Measurements from ENCODE around the gene GPRASP2. TPM values are rescaled to one million over a fixed set of nuclear protein-coding genes. Genes with fewer than 3 reads are reported as not detected.

GPRASP2 gene
- total RNA-seq, 1 experiment from 2014 or later = 17.1 TPM

- Histone ChIP-seq H3K27me3 (ENCODE audit: low read length) (no peaks in the 10 kb centered on the region), H3K79me2 (ENCODE audit: low read length) (no peaks in the 10 kb centered on the region), H2AFZ (ENCODE audit: low read length) (no peak overlapping the region), H4K20me1 (ENCODE audit: low read length) (no peaks in the 10 kb centered on the region), H3K4me1 (ENCODE audit: insufficient read depth, low read length) (no peaks in the 10 kb centered on the region), H3K9me3 (ENCODE audit: low read length) (no peaks in the 10 kb centered on the region), H3K4me3 (ENCODE audit: low read length) (no peak overlapping the region), H3K9me2 (replicated peaks; ENCODE audit: low read length) (no peaks in the 10 kb centered on the region), H3K4me2 (ENCODE audit: low read length) (no peak overlapping the region), H3K9ac (ENCODE audit: low read length) (no peak overlapping the region), H3F3A (ENCODE audit: low read length, unreplicated experiment) (no peaks in the 10 kb centered on the region), H3K36me3 (ENCODE audit: low read depth, low read length) (peaks cover 7% of the 10 kb centered on the region; the same call in 1 of the 2 replicates), H3K27ac (ENCODE audit: low read length) (no peak overlapping the region)
- CTCF ChIA-PET = no interaction called here
- ATAC-seq (no peak), DNase-seq (no peak)
- TF ChIP-seq EZH2phosphoT487 (IDR thresholded peaks at IDR 0.05; ENCODE audit: borderline replicate concordance, low read length) = no peak
- TF ChIP-seq CTCF (conservative IDR thresholded peaks at IDR 0.05; ENCODE audit: low read depth, low read length) = no peak
- TF ChIP-seq EZH2 (IDR thresholded peaks at IDR 0.05; ENCODE audit: low read length, unreplicated experiment) = no peak
- BruUV-seq (replicated peaks) = no TSS peak
- POLR2A ChIA-PET (ENCODE audit: unreplicated experiment) = no interaction called here
- intact Hi-C loops (cut with micrococcal nuclease) = no loop called here
Observed at GRCh38 chrX:102684772-102685520, 27.3 kb upstream of the GPRASP2 start.

- no peaks in the 10 kb centered on the region for H4K20me1 ChIP-seq (ENCODE audit: low read length)
- no peaks in the 10 kb centered on the region for H3K27me3 ChIP-seq (ENCODE audit: low read length)
- no peak for ATAC-seq
- H3K27ac ChIP-seq (ENCODE audit: low read length) = no peak overlapping the region
- POLR2A ChIA-PET (ENCODE audit: unreplicated experiment) = no interaction called here
- H3K9me3 ChIP-seq (ENCODE audit: low read length) = no peaks in the 10 kb centered on the region
- CTCF ChIA-PET = no interaction called here
- no peaks in the 10 kb centered on the region for H3K36me3 ChIP-seq (ENCODE audit: low read depth, low read length)
- TF ChIP-seq EZH2 (IDR thresholded peaks at IDR 0.05; ENCODE audit: low read length, unreplicated experiment) (no peak), EZH2phosphoT487 (IDR thresholded peaks at IDR 0.05; ENCODE audit: borderline replicate concordance, low read length) (no peak), CTCF (conservative IDR thresholded peaks at IDR 0.05; ENCODE audit: low read depth, low read length) (no peak)
- no peaks in the 10 kb centered on the region for H3K4me1 ChIP-seq (ENCODE audit: insufficient read depth, low read length)
- H3K79me2 ChIP-seq (ENCODE audit: low read length) = no peaks in the 10 kb centered on the region
- intact Hi-C loops (cut with micrococcal nuclease) = no loop called here
- no peak overlapping the region for H3K4me3 ChIP-seq (ENCODE audit: low read length)
- no peak for DNase-seq
- H3K9me2 ChIP-seq (replicated peaks; ENCODE audit: low read length) = no peaks in the 10 kb centered on the region
- H2AFZ ChIP-seq (ENCODE audit: low read length) = no peak overlapping the region
- no peak overlapping the region for H3K4me2 ChIP-seq (ENCODE audit: low read length)
- H3K9ac ChIP-seq (ENCODE audit: low read length) = no peak overlapping the region
- no peaks in the 10 kb centered on the region for H3F3A ChIP-seq (ENCODE audit: low read length, unreplicated experiment)
- no TSS peak for BruUV-seq (replicated peaks)
Observed at GRCh38 chrX:102694749-102695148, 17.5 kb upstream of the GPRASP2 start.

- ATAC-seq (no peak), DNase-seq (no peak)
- CTCF ChIA-PET = interaction anchor here (1.2 kb wide), 1 partner anchor 204 kb away, joined by 3 read pairs; no protein-coding TSS in a partner anchor
- no peaks in the 10 kb centered on the region for H3K4me1 ChIP-seq (ENCODE audit: insufficient read depth, low read length)
- no peak overlapping the region for H3K9ac ChIP-seq (ENCODE audit: low read length)
- POLR2A ChIA-PET (ENCODE audit: unreplicated experiment) = no interaction called here
- H3K27me3 ChIP-seq (ENCODE audit: low read length) = no peaks in the 10 kb centered on the region
- H3K79me2 ChIP-seq (ENCODE audit: low read length) = no peaks in the 10 kb centered on the region
- H2AFZ ChIP-seq (ENCODE audit: low read length) = no peak overlapping the region
- H4K20me1 ChIP-seq (ENCODE audit: low read length) = no peaks in the 10 kb centered on the region
- TF ChIP-seq EZH2phosphoT487 (IDR thresholded peaks at IDR 0.05; ENCODE audit: borderline replicate concordance, low read length) (no peak), EZH2 (IDR thresholded peaks at IDR 0.05; ENCODE audit: low read length, unreplicated experiment) (no peak)
- no peak overlapping the region for H3K27ac ChIP-seq (ENCODE audit: low read length)
- no peak overlapping the region for H3K4me3 ChIP-seq (ENCODE audit: low read length)
- no peaks in the 10 kb centered on the region for H3K36me3 ChIP-seq (ENCODE audit: low read depth, low read length)
- no peaks in the 10 kb centered on the region for H3F3A ChIP-seq (ENCODE audit: low read length, unreplicated experiment)
- intact Hi-C loops (cut with micrococcal nuclease) = no loop called here
- no peaks in the 10 kb centered on the region for H3K9me2 ChIP-seq (replicated peaks; ENCODE audit: low read length)
- BruUV-seq (replicated peaks) = no TSS peak
- no peaks in the 10 kb centered on the region for H3K9me3 ChIP-seq (ENCODE audit: low read length)
- no peak overlapping the region for H3K4me2 ChIP-seq (ENCODE audit: low read length)
Observed at GRCh38 chrX:102696306-102696705, 15.9 kb upstream of the GPRASP2 start.
